DND-41 (cell line): Measurements from ENCODE around the gene DTX1.

ENCODE experiments used
- ATAC-seq: fragments of 200-7000 bp; cut with Tn5 transposase; 3 replicates; pipeline ENCODE4 v1.9.1; 2021; ENCODE audit warnings: low read depth; ENCODE audit not compliant: insufficient read depth
- DNase-seq: peaks from one replicate; pipeline ENCODE4 v3.0.0-alpha.2; 2020
- H2AFZ ChIP-seq: 2 replicates; pipeline ENCODE4 v1.6.0; 2012; ENCODE audit warnings: low read depth, low read length
- H3K27ac ChIP-seq: 2 replicates; pipeline ENCODE4 v1.5.1; 2012; ENCODE audit warnings: low read length, inconsistent platforms
- H3K27me3 ChIP-seq: fragments of 200-600 bp; sonication (generic); 2 replicates; pipeline ENCODE4 v1.6.0; 2012; ENCODE audit warnings: low read length, mild to moderate bottlenecking, inconsistent platforms; ENCODE audit not compliant: insufficient read depth, poor library complexity
- H3K36me3 ChIP-seq: 2 replicates; pipeline ENCODE4 v1.5.1; 2012; ENCODE audit warnings: low read length, inconsistent platforms; ENCODE audit not compliant: insufficient read depth
- H3K4me1 ChIP-seq: 2 replicates; pipeline ENCODE4 v1.5.1; 2012; ENCODE audit warnings: mild to moderate bottlenecking, low read length; ENCODE audit not compliant: insufficient read depth
- H3K4me2 ChIP-seq: 2 replicates; pipeline ENCODE4 v1.6.0; 2012; ENCODE audit warnings: mild to moderate bottlenecking, moderate library complexity, low read length, inconsistent platforms; ENCODE audit not compliant: insufficient read depth
- H3K4me3 ChIP-seq, 2 experiments: fragments of 200-600 bp in 1 of 2; shearing (Covaris generic) in 1 of 2; 2 replicates each; pipeline ENCODE4 v1.5.1; 2012 to 2016; ENCODE audit warnings: inconsistent platforms in 2 of 2, low read length in 2 of 2, mild to moderate bottlenecking in 2 of 2, low read depth in 1 of 2, moderate library complexity in 1 of 2
- H3K79me2 ChIP-seq: 2 replicates; pipeline ENCODE4 v1.6.0; 2012; ENCODE audit warnings: low read length, inconsistent platforms; ENCODE audit not compliant: insufficient read depth
- H3K9ac ChIP-seq: 2 replicates; pipeline ENCODE4 v1.6.0; 2012; ENCODE audit warnings: low read depth, mild to moderate bottlenecking, inconsistent platforms, low read length, moderate library complexity
- H3K9me3 ChIP-seq: 2 replicates; pipeline ENCODE4 v1.5.1; 2012; ENCODE audit warnings: low read length, moderate library complexity, mild to moderate bottlenecking, inconsistent platforms; ENCODE audit not compliant: insufficient read depth, severe bottlenecking
- H4K20me1 ChIP-seq: 2 replicates; pipeline ENCODE4 v1.6.0; 2012; ENCODE audit warnings: low read length; ENCODE audit not compliant: insufficient read depth
- CTCF ChIP-seq: IDR thresholded peaks from 2 replicates; pipeline ENCODE4 v1.5.1; 2012; ENCODE audit warnings: borderline replicate concordance, low read length, moderate library complexity, mild to moderate bottlenecking; ENCODE audit not compliant: poor library complexity, severe bottlenecking; ENCODE audit errors: extremely low read depth
- EZH2 ChIP-seq: IDR thresholded peaks from 3 replicates; pipeline ENCODE4 v1.6.1; 2012; ENCODE audit warnings: borderline replicate concordance, low read depth, mild to moderate bottlenecking, moderate library complexity, low read length, inconsistent platforms; ENCODE audit not compliant: severe bottlenecking

DTX1 gene

GRCh38 chr12:113142886-113143332 lies 86.4 kb downstream of the DTX1 start:
- Histone ChIP-seq H3K4me2 (no peak overlapping the region), H2AFZ (no peak overlapping the region), H4K20me1 (no peaks in the 10 kb centered on the region), H3K27ac (no peak overlapping the region), H3K36me3 (no peaks in the 10 kb centered on the region), H3K4me1 (no peaks in the 10 kb centered on the region), H3K4me3 (no peak overlapping the region), H3K9me3 (no peaks in the 10 kb centered on the region), H3K27me3 (no peaks in the 10 kb centered on the region), H3K9ac (no peak overlapping the region), H3K79me2 (no peaks in the 10 kb centered on the region)
- TF ChIP-seq EZH2 = no peak
- TF ChIP-seq CTCF = no peak
- ATAC-seq (no peak), DNase-seq (no peak)

- Histone ChIP-seq H3K9me3 (no peaks in the 10 kb centered on the region), H3K4me3 (no peak overlapping the region), H3K4me1 (no peaks in the 10 kb centered on the region), H3K79me2 (no peaks in the 10 kb centered on the region), H3K4me2 (no peak overlapping the region), H4K20me1 (no peaks in the 10 kb centered on the region), H3K27me3 (no peaks in the 10 kb centered on the region), H3K36me3 (no peaks in the 10 kb centered on the region), H3K9ac (no peak overlapping the region), H2AFZ (no peak overlapping the region), H3K27ac (no peak overlapping the region)
- ATAC-seq (no peak), DNase-seq (no peak)
- no peak for TF ChIP-seq CTCF
- no peak for TF ChIP-seq EZH2
Measured at GRCh38 chr12:113143959-113144358, 87.4 kb downstream of the DTX1 start.

- H3K79me2 ChIP-seq = no peaks in the 10 kb centered on the region
- TF ChIP-seq CTCF (no peak), EZH2 (no peak)
- no peak for DNase-seq
- no peaks in the 10 kb centered on the region for H3K27me3 ChIP-seq
- no peak overlapping the region for H2AFZ ChIP-seq
- H3K27ac ChIP-seq = no peak overlapping the region
- no peak overlapping the region for H3K4me2 ChIP-seq
- H3K9ac ChIP-seq = no peak overlapping the region
- H3K4me3 ChIP-seq = no peak overlapping the region
- H3K9me3 ChIP-seq = no peaks in the 10 kb centered on the region
- H3K36me3 ChIP-seq = no peaks in the 10 kb centered on the region
- H3K4me1 ChIP-seq = peaks cover 6% of the 10 kb centered on the region
- no peaks in the 10 kb centered on the region for H4K20me1 ChIP-seq
- ATAC-seq = no peak
Measured at GRCh38 chr12:113144806-113145205, 88.3 kb downstream of the DTX1 start.
